ENCODE results near the gene PLCL1.

Gene PLCL1

DNA sequence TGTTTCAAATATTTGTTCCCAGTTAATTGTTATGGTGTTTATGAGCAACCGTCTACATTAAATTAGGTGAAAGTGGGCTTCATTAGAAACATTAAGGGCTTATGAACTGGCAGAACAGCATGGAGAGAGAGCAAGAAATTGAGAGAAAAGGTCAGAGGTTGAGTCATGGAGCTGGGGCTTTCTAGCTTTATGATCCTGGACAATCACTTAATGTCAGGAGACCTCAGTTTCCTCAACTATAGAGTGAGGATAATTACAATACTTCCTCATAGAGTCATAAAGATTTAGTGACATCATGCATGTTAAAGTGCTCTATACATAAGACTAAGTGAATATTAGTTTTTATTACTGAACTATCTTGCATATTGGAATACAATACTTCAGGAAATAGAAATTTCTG lies 83.9 kb downstream of the PLCL1 start:
- no peak for DNase-seq (ENCODE audit: low spot score)

DNA sequence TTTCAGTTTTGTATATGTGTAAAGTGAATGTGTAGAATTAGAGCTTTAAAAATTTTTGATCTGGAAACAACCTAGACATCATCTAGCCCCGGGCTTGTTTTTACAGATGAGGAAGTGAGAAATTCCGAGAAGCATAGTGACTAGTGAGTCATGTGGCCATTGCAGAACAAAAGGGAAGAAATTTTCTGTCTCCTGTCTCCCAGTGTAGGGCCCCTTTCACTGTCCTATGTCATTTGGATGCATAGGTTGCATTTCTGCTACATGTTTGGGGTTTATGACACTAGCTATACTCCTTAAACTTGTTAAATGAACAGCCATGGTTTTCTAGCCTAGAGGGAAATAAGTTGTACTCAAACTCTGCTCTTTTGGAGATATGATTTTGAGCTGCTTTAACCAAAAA lies 84.6 kb downstream of the PLCL1 start:
- no peak for DNase-seq (ENCODE audit: low spot score)

DNA sequence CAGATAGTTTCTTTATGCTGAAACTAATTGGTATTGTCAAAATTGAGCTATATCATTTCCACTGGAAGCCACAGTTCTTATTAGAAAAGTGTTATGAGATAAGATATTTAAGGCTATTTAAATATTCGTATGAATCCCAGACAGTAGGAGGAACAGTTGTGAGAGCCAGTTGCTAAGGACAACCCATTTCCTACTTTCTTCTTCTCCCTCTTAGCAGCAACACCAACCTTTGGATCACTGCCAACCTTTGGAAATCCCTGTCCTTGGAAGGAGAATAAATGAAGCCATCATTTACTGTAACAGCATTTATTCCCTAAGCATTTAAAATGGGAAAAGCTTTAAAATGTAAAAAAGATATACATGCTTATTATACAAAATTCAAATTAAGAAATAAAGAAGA lies 85.8 kb downstream of the PLCL1 start:
- no peak for DNase-seq (ENCODE audit: low spot score)

DNA sequence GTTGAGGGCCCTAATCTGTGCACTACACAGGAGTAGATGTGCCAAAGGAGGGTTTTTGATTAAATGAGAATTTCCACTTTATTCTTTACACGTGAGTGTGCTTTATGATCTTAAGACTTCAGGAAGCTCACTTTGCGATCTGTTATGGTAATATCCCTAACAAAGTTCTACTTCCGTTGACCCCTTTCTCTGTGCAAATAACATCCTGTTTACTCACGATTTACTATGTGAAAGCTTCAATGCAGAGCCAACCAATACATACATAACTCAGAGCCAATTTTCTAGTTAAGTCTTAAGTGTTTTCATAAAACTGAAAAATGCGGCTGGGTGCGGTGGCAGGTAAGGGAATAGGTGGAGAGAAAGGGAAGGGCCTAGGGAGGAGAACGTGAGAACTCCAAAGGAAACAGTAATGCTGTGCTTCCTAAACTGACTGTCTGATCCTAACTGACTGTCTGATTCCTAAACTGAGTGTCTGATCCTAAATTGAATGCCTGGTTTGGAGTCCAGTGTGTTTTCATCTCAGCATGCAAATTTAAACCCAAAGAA lies 87.6 kb downstream of the PLCL1 start:
- no peak for DNase-seq (ENCODE audit: low spot score)

DNA sequence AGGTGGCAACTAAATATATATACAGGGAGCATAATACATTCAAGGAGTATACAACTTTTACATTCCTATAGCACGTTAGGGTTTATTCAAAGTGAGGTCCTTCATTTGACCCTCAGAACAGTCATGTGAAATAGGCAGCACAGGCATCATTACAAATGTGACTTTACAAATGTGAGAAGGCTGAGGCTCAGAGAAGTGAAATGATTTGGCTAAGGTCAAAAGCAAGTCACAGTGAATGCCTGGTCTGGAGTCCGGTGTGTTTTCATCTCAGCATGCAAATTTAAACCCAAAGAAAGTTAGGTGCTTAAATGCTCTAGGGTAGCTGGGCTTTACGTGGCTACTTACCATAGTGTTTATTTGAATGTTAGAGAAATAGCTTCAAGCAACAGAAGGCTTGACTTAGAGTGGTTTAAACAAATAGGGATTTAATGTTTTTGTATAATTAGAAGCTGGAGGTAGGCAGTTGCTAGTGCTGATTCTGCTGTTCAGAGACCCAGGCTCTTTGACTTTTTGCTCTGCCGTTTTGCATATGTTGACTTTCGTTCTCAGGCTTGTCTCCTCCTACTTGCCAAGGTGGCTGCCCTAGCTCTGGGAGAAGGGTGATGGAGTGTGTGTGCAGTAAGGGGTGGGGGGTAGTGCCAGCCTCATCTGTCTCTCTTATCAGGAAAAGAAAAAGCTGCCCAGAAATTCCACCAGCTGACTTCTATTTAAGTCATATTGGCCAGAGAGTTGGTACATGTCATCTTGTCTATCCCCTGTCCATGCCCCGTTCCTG lies 89.2 kb downstream of the PLCL1 start:
- DNase-seq (ENCODE audit: low spot score) = no peak

DNA sequence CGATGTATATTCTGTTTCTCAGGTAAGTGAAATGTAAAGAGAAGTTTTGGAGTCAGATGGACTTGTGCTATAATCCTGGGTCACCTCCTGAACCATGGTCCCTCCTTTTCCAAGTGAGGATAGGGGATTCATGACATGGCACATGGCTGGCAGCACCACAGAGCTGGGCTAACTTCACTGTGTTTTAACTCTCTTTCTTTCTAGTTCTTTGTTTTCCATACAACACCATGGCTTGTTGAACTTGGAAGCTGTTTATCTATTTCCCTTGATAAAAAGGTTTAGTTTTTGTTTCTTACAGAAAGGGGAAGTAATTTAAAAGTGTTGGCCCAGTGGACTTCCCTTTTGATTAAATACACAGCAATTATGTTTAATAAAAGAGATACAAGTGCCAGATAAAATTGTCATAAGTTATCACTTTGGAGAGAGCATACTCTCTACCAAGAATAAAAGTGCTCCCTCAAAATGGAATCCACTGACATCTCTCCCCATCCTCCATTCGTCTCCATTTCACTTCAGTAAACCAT lies 90.4 kb downstream of the PLCL1 start:
- DNase-seq (ENCODE audit: low spot score) = no peak

DNA sequence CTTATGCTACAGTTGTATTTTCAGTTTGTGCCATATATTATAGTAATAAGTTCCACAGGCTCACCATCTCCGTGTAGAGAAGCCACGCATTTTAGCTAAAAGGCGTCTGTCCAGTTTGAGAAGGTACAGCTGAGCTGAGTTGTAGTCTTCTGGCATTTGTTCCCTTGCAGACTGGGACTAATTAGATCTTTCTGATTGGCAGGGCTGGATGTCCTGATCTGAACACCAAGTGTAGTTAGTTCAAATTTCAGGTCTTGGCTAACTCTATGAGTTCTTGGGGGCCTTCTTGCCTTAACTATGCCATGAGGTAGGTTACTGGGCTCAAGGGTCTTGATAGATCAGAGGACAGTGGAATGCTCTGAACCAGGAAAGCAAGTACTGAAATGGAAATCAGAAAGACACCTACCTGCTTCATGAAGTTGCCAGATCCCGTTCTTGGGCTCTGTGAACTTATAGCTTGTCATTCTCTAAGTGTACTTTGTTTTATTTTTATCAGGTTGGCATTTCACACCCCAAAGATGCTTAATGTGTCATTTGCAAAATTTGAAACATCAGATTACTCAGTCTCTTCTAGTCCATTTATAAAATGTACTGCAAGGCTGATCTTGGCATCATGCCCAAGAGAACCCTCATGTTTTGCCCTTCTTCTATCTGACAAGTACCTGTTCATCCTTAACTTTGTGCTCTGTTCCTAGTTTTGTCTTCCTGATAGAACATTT lies 93.7 kb downstream of the PLCL1 start:
- DNase-seq (ENCODE audit: low spot score) = no peak

DNA sequence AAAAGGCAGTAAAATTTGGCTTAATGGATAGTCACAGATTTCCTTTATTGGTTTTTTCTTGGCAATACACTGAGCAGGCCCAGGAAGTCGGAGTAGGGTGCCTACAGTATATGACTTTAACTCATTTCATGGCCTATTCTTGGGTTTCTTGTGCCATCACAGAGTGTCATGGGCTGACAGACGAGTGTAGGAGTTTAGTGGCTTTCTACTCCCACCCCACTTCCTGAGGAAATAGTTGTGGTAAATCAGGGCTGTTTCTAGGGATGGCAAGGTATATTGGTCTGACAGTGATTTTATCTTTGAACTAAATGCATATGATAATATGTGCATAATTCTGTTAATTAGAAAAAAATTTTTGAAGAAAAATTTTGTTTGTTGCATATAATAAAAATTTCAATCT lies 100.1 kb downstream of the PLCL1 start:
- no peak for DNase-seq (ENCODE audit: low spot score)

DNA sequence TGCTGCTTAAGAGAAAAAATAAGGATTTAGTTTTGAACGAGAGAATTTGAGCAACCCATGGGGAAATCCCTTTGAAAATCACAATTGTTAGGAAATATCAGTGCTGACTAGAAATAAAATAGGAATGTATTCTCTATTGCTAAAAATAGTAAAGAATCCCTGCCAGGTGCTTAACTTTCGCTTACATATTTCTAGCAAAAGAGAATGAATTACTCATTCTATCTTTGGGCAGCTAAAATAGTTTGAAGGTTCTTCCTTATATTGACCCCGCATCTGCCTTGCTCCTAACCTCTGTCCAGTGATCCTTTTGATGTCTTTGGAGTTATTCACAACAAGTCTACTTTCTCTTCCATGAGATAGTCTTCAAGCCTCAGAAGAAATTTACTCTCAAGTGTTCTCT lies 103.8 kb downstream of the PLCL1 start:
- no peak for DNase-seq (ENCODE audit: low spot score)

DNA sequence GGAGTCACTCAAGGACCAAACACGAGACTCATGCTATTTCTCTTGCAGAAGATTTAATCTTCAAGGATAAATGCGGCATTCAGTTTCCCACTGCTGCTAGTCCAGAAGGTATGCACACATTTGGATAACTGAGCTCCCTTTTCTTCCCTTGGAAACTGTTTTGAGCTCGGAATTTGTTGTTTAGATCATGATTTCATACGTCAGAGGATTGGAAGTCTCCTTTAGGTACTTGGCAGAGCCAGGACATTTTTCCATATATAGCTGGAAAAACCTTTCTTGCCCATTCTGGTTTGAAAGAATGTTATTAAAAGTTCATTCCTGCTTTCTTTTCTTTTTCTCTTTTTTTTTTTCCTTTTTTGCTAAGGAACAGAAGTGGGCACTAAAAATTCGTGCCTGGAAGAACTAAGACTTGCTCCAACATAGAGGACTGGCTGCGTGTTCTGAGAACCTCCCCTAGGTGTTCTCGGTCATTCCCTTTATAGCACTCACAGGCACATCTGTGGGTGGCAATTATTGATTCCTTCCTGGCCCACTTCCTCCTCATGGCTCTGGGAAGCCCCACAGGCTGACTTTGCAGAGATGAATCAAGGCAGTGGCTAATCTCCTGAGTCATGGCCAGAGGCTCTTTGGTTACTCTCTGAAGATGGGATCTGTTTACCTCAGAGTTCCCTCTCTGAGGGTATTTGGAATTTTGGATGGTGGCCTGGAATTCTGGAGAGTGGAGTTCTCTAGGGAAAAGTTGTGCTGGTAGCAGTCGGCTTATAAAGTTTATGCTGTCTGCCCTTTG lies 104.8 kb downstream of the PLCL1 start:
- no peak for DNase-seq (ENCODE audit: low spot score)

DNA sequence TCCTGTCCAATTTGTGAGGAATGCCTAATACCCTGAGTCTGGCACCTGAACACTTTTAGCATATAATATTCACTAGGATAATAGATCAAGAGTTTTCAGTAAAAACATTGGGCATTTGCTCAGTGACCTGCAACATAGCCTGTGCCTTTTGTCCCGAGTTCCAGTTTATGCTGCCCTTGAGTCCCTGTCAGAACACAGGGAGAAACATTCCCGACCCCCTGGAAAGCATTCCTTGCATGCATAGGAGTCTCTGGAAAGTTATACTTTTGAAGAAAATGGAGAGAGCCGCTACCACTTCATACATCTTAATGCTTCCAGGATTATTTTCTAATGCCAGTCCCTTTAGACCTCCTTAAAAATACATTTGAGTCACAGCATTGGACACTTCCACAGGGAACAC lies 107.3 kb downstream of the PLCL1 start:
- DNase-seq (ENCODE audit: low spot score) = no peak

DNA sequence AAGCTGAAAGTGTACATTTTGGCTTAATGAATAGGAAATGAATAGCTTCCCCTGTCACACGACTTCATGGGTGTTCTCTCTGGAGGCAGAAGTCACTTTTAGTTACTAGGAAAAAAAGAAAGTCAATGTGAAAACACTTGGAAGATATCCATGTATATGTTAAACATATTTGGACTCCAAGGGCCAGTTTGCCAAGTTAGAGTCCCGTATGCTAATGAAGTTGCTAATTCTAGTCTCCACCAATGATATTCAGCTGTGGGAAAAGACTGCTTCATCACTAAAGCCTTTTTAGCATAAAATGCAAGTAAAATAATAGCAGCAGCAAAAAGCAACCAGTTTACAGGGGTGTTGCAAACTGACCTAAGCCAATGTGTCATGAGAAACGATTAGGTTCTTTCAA lies 108.7 kb downstream of the PLCL1 start:
- no peak for DNase-seq (ENCODE audit: low spot score)

DNA sequence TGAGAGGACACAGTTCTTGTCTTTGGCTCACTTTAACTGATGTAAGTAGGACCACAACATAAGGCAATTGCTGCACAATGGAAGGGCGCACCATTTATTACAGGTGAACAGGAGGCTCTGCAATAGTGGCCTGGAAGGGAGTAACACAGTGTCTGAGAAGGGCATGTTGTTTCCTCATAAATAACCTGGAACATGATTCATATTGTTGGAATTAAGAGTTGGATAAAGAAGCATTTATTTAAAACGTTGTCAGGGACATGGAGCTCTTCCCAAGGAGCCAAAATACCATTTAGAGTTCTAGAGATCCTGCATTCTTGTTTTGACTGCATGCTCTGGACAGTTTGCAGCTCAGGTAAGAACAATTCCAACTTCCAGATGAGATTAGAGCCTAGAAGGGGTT lies 110.4 kb downstream of the PLCL1 start:
- no peak for DNase-seq (ENCODE audit: low spot score)

DNA sequence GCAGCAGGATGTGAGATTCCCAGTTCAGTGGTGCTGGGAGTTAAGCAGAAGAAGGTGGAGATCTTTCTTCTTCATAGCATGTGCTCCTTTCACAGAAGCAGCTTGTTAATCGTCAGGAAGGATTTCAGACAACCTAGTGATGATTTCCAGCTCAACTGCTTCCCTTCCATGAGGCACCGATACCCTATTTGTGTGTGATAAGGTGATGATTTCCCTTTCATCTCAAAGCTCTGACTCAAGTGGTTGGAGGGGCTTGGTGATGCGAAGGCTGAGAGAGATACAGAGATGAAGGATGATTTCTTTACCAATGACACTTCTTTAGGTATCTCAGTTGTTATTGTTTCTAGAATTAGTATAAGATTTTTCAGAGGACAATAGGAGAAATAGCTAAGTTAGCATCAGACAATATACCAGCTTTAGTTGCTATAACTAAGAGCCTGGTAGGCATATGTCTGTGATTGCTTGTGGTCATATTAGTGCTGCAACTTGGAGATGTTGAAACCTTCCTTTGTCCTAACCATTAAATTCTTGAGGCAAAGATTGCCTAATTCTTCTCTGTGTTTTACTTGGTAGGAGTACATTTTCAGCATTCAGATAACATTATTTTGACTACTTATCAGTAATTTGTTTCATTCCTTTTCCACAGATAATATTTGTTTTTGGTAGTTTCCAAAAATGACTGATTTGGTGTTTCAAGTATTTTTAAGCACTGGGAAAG lies 111.3 kb downstream of the PLCL1 start:
- no peak for DNase-seq (ENCODE audit: low spot score)

DNA sequence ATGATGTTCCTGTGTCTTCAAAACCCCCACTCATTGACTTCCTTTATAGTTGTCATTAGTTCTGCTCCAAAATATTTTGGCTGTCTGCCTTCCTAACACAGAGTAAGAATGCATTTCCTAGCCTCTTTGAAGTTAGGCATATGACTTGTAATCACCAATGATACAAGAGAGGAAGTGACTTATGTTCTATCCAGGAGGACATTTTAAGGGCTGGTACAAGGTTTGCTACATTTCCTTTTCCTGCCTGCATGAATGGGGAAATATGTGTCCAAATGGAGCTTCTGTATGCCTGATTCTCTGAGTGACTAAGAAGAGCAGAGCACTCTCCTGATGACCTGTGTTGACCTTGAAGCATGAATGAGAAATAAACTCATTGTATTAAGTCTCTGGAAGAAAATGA lies 115.1 kb downstream of the PLCL1 start:
- no peak for DNase-seq (ENCODE audit: low spot score)

DNA sequence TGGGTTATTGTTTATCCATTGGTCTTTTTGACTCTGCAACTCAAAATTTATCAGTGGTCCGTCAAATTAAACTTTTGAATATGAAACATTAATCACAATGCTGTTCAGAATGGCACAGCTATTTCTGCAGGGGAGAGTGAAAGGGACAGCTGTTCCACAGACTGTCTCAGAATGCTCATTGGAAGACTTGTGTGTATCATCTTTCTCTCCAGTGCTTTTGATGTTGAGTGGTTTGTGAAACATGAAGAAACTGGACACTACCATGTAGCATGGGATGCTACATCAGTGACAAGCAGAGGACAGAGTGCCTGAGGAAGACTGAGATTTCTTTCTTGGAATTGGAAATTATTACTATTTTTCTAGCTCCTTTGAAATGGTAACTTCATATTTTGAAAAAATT lies 115.7 kb downstream of the PLCL1 start:
- no peak for DNase-seq (ENCODE audit: low spot score)

DNA sequence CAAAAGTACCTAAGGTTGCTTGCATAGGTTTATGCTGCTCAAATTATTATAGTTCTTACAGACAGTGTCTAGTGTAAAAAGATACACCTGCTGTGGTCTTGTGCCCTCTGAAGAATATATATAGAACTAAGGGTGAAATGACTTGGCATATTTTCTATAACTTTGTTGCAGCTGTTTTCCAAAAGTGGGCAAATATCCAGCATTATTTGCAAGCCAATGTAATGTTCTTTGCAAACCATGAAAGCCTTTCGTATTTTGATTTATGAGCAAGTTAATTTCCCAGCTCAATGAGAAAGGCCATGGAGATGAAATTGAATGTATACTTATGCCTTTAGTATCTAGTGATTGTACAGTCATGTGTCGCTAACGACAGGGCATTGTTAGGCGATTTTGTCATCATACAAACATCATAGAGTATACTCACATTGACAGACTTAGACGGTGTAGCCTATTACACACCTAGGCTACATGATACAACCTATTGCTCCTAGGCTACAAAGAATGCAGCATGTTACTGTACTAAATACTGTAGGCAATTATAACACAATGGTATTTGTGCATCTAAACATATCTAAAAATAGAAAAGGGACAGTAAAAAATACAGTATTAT lies 116.3 kb downstream of the PLCL1 start:
- DNase-seq (ENCODE audit: low spot score) = no peak

DNA sequence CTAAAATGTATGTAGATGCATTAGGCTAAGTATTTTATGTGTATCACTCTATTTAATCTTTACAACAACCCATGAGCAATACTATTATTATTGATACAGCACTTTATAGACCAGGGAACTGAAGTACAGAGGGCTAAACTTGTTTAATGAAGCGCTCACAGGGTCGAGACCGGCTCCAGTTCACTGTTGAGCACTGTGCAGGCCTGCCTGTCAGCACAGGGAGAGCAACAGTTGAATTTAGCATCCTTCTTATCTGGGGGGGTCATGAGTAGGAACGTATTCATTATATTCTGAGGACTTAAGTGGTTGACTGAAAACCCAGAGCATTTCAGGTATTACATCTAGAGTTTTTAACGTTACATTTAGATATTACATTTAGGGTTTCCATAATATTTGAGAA lies 120.1 kb downstream of the PLCL1 start:
- no peak for DNase-seq (ENCODE audit: low spot score)

DNA sequence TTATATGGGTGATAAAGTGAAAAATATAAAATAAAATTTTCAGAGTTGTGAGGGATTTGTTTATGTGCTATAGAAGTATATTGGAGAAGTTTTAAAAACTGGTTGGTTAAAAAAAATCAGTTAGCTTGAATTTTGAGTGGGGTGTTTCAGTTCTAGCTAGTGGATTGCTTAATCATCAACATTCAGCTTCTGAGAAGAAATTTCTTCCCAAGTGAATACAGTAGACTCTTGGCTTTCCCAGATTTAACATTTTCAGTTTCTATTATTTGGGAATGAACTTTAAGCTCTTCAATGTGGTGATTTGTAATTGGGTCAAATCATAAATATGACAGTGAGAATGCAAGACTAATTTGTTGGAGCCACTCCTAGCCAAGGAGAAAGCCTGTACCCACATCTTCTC lies 120.8 kb downstream of the PLCL1 start:
- no peak for DNase-seq (ENCODE audit: low spot score)

DNA sequence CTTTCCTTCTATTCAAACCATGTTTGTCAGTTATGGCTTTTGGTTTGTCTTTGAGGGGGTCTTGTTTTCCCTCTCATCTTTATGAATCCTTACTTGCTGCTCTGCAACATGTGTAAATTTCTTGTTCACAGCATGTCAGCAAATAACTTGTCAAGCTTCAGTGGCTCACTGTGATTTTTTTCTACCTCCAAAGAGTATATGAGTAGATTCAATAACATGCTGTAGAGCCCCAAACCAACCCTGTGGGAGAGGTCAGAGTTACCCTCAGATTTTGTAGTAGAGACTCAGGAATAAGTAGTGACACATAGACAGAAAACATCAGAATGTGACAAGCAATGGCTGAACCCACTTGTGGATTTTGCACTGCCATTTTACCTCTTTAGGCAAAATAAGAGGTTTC lies 121.6 kb downstream of the PLCL1 start:
- no peak for DNase-seq (ENCODE audit: low spot score)

DNA sequence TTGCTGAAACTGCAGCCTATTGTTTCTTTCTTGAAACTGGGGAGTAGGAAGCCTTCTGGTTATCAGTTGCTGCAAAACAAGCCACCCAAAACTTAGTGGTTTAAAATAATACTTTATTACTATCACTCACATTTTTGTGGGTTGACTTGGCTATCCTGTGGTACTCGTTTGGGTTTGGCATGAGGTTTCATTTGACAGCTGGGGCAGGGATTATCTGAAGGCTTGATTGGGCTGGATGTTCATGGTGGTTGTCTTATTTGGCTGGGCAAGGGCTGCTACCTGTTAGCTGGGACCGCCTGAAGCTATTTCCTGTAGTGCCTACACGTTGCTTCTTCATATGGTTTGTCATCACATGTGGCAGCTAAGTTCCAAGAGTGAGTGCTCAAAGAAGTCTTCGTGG lies 122.3 kb downstream of the PLCL1 start:
- no peak for DNase-seq (ENCODE audit: low spot score)

Measured in D341Med (cell line).